Loucy (cell line): ENCODE data around the gene MAD1L1.

ENCODE experiments used
- H2AFZ ChIP-seq: fragments of 200-600 bp; sonication (generic); 2 replicates; pipeline ENCODE4 v1.6.0; 2016; ENCODE audit warnings: antibody characterized with exemption, mild to moderate bottlenecking, low read length, moderate library complexity
- H3F3A ChIP-seq: fragments of 200-600 bp; 2 replicates; pipeline ENCODE4 v1.6.0; 2016; ENCODE audit warnings: antibody characterized with exemption, low read depth, mild to moderate bottlenecking
- H3K27me3 ChIP-seq: fragments of 200-600 bp; sonication (generic); 2 replicates; pipeline ENCODE4 v1.6.1; 2014; ENCODE audit warnings: low read length, mild to moderate bottlenecking; ENCODE audit not compliant: insufficient read depth, poor library complexity, severe bottlenecking
- H3K36me3 ChIP-seq: fragments of 200-600 bp; sonication (generic); 2 replicates; pipeline ENCODE4 v1.6.1; 2016; ENCODE audit warnings: low read length; ENCODE audit not compliant: insufficient read depth
- H3K4me1 ChIP-seq: fragments of 200-600 bp; sonication (generic); 2 replicates; pipeline ENCODE4 v1.5.1; 2014; ENCODE audit warnings: low read length, mild to moderate bottlenecking; ENCODE audit not compliant: insufficient read depth, poor library complexity, severe bottlenecking
- H3K4me2 ChIP-seq: fragments of 200-600 bp; sonication (generic); 2 replicates; pipeline ENCODE4 v1.6.0; 2014; ENCODE audit warnings: antibody characterized with exemption, low read length, low read depth, mild to moderate bottlenecking; ENCODE audit not compliant: poor library complexity, severe bottlenecking
- H3K4me3 ChIP-seq: fragments of 200-600 bp; sonication (generic); 2 replicates; pipeline ENCODE4 v1.5.1; 2014; ENCODE audit warnings: low read length, mild to moderate bottlenecking, mixed read lengths; ENCODE audit not compliant: poor library complexity, severe bottlenecking
- H3K79me2 ChIP-seq: fragments of 200-600 bp; sonication (generic); 2 replicates; pipeline ENCODE4 v1.6.1; 2014; ENCODE audit warnings: low read length; ENCODE audit not compliant: insufficient read depth
- H3K9ac ChIP-seq: fragments of 200-600 bp; sonication (generic); 2 replicates; pipeline ENCODE4 v1.6.0; 2014; ENCODE audit warnings: mild to moderate bottlenecking, low read depth, low read length, moderate library complexity; ENCODE audit not compliant: poor library complexity, severe bottlenecking
- H3K9me2 ChIP-seq: fragments of 200-600 bp; sonication (generic); replicated peaks from 2 replicates; pipeline ENCODE4 v1.6.1; 2016; ENCODE audit warnings: low read depth, low read length, mixed read lengths
- H3K9me3 ChIP-seq: fragments of 200-600 bp; sonication (generic); 2 replicates; pipeline ENCODE4 v1.6.1; 2014; ENCODE audit warnings: mild to moderate bottlenecking, antibody characterized with exemption, low read length, low read depth; ENCODE audit not compliant: insufficient read depth
- H4K20me1 ChIP-seq: fragments of 200-600 bp; sonication (generic); 2 replicates; pipeline ENCODE4 v1.6.0; 2014; ENCODE audit warnings: antibody characterized with exemption, low read length, mild to moderate bottlenecking; ENCODE audit not compliant: insufficient read depth, poor library complexity, severe bottlenecking
- EZH2phosphoT487 ChIP-seq: fragments of 200-600 bp; IDR thresholded peaks from 2 replicates; pipeline ENCODE4 v1.6.1; 2018; ENCODE audit warnings: antibody characterized with exemption, mild to moderate bottlenecking, moderate library complexity, borderline replicate concordance
- TF ChIP-seq, protein P1 (sequence below): fragments of 200-600 bp; sonication (generic); conservative IDR thresholded peaks from 2 replicates; pipeline ENCODE4 v1.5.1; 2014; ENCODE audit warnings: mild to moderate bottlenecking, antibody characterized with exemption, low read length

MAD1L1 gene

DNA sequence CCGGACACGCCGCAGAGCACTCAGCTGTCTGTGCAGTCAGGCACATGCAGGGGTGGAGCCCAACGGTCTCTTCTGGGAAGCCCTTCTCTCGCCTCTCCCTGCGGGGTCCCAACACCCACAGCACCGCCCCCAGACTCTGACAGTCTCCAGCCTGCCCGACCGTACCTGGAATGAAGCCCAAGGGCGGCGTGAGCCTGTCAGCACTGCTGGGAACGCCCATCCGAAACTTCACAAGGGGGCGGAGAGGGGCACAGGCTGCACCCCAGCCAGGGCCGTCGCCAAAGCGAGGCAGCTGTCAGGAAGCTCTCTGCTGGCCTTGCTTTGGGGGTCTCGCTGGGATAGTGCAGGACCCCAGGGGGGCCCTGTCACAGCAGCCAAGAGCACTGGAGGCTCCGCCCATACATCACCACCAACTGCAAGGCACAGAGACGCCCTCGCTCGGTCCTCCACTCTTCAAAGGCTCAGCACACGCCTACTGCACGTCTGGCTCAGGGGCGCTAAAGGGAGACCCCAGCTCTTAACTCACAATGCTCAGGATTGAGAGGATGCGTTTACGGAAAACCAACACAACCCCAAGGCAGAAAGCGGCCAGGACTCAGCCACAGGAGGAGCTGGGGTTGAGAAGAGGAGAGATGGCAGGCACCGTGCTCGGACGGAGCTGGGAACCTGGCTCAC is 30.9 kb downstream of the MAD1L1 start:
- Histone ChIP-seq H3K79me2 (peaks cover 3% of the 10 kb centered on the region; the same call in 1 of the 2 replicates), H3K4me3 (no peak overlapping the region), H3K36me3 (peaks cover 48% of the 10 kb centered on the region; the same call in 1 of the 2 replicates), H3K9ac (no peak overlapping the region), H3K4me1 (no peaks in the 10 kb centered on the region), H3K9me3 (no peaks in the 10 kb centered on the region), H2AFZ (no peak overlapping the region), H3K4me2 (no peak overlapping the region), H3K9me2 (no peaks in the 10 kb centered on the region), H3F3A (no peaks in the 10 kb centered on the region), H3K27me3 (no peaks in the 10 kb centered on the region), H4K20me1 (no peaks in the 10 kb centered on the region)
- TF ChIP-seq, protein P1, sequence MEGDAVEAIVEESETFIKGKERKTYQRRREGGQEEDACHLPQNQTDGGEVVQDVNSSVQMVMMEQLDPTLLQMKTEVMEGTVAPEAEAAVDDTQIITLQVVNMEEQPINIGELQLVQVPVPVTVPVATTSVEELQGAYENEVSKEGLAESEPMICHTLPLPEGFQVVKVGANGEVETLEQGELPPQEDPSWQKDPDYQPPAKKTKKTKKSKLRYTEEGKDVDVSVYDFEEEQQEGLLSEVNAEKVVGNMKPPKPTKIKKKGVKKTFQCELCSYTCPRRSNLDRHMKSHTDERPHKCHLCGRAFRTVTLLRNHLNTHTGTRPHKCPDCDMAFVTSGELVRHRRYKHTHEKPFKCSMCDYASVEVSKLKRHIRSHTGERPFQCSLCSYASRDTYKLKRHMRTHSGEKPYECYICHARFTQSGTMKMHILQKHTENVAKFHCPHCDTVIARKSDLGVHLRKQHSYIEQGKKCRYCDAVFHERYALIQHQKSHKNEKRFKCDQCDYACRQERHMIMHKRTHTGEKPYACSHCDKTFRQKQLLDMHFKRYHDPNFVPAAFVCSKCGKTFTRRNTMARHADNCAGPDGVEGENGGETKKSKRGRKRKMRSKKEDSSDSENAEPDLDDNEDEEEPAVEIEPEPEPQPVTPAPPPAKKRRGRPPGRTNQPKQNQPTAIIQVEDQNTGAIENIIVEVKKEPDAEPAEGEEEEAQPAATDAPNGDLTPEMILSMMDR: no peak
- no peak for TF ChIP-seq EZH2phosphoT487

DNA sequence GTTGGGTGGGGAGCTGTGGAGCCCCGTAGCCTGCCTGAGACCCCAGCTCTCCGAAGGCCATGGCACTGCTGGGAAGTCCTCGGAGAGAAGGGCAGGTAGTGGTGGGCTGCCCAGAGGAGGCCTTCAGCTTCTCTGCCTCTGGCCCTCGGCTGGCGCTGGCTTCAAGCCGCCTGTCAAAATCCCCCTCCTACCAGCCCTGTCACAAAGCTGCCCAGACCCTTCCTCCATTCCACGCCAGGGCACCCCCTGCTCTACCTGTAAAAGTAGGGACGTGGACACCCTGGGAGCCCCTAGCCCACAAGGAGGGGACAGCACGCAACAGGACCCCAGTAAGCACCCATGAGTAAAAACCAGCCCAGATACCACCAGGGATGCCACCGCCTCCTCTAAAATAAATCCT is 31.6 kb downstream of the MAD1L1 start:
- H3K4me2 ChIP-seq: no peak overlapping the region

DNA sequence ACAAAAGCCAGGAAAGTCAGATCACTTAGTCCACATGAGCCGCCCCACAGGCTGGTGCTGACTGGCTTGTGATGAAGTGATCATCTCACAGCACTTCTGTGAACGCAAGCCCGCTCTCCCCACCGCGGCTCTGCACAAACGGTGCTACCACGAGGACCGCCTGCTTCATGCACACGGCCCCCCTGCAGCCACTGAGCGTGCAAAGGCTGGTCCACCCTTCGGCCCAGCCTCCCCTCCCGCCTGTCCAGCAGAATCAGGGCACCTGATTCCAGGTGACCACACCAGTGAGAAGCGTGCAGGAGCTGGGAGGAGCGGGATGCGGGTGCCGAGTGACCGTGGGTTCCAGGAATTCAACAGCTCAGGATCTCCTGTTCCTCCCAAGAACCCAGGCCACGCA is 32.2 kb downstream of the MAD1L1 start:
- Histone ChIP-seq H3K9me2 (no peaks in the 10 kb centered on the region), H3K36me3 (peaks cover 54% of the 10 kb centered on the region; the same call in 1 of the 2 replicates), H3K4me2 (no peak overlapping the region), H3K4me1 (no peaks in the 10 kb centered on the region), H3K9me3 (peaks cover 3% of the 10 kb centered on the region; the same call in 1 of the 2 replicates), H3F3A (no peaks in the 10 kb centered on the region), H3K9ac (no peak overlapping the region), H3K4me3 (no peak overlapping the region), H3K27me3 (no peaks in the 10 kb centered on the region), H2AFZ (no peak overlapping the region), H4K20me1 (no peaks in the 10 kb centered on the region), H3K79me2 (peaks cover 11% of the 10 kb centered on the region; the same call in 1 of the 2 replicates)
- TF ChIP-seq EZH2phosphoT487: no peak
- TF ChIP-seq, protein P1: no peak

More for the DNA sequence above, 31.6 kb downstream of the MAD1L1 start:
- TF ChIP-seq, protein P1: no peak
- TF ChIP-seq EZH2phosphoT487: no peak
- no peaks in the 10 kb centered on the region for H3K9me2 ChIP-seq
- no peaks in the 10 kb centered on the region for H3F3A ChIP-seq
- H4K20me1 ChIP-seq: no peaks in the 10 kb centered on the region
- no peak overlapping the region for H3K4me3 ChIP-seq
- H3K79me2 ChIP-seq: peaks cover 7% of the 10 kb centered on the region; the same call in 1 of the 2 replicates
- H2AFZ ChIP-seq: no peak overlapping the region
- H3K9ac ChIP-seq: no peak overlapping the region
- no peaks in the 10 kb centered on the region for H3K4me1 ChIP-seq
- H3K9me3 ChIP-seq: no peaks in the 10 kb centered on the region
- H3K36me3 ChIP-seq: peaks cover 50% of the 10 kb centered on the region; the same call in 1 of the 2 replicates
- no peaks in the 10 kb centered on the region for H3K27me3 ChIP-seq
